Neural cell (in vitro differentiated cells): ENCODE results near the gene ADK.

Source experiments
- EP300 ChIP-seq: fragments of 450-650 bp; conservative IDR thresholded peaks from 2 replicates; pipeline ENCODE4 v1.6.1; 2014; ENCODE audit warnings: antibody characterized with exemption, mild to moderate bottlenecking, moderate library complexity; ENCODE audit not compliant: poor library complexity, severe bottlenecking
- EZH2 ChIP-seq: fragments of 200-600, 300-800 bp; shearing (Covaris generic), sonication (generic); IDR thresholded peaks from 2 replicates; pipeline ENCODE4 v1.6.1; 2014; ENCODE audit warnings: antibody characterized with exemption, low read length, borderline replicate concordance, mild to moderate bottlenecking; ENCODE audit not compliant: insufficient read depth, poor library complexity, severe bottlenecking
- RAD21 ChIP-seq: fragments of 450-650 bp; conservative IDR thresholded peaks from 2 replicates; pipeline ENCODE4 v1.6.1; 2014; ENCODE audit warnings: antibody characterized with exemption, mild to moderate bottlenecking, moderate library complexity
- SMC3 ChIP-seq: fragments of 450-650 bp; conservative IDR thresholded peaks from 2 replicates; pipeline ENCODE4 v1.6.1; 2014; ENCODE audit warnings: antibody characterized with exemption, mild to moderate bottlenecking, moderate library complexity; ENCODE audit not compliant: poor library complexity
- TF ChIP-seq, protein P1 (sequence below): fragments of 450-650 bp; IDR thresholded peaks from 2 replicates; pipeline ENCODE4 v1.5.1; 2014; ENCODE audit warnings: antibody characterized with exemption, mild to moderate bottlenecking, moderate library complexity; ENCODE audit not compliant: poor library complexity, severe bottlenecking
- TF ChIP-seq, protein P2 (sequence below): IDR thresholded peaks from 2 replicates; pipeline ENCODE4 v1.6.1; 2012; ENCODE audit warnings: borderline replicate concordance

DNA sequence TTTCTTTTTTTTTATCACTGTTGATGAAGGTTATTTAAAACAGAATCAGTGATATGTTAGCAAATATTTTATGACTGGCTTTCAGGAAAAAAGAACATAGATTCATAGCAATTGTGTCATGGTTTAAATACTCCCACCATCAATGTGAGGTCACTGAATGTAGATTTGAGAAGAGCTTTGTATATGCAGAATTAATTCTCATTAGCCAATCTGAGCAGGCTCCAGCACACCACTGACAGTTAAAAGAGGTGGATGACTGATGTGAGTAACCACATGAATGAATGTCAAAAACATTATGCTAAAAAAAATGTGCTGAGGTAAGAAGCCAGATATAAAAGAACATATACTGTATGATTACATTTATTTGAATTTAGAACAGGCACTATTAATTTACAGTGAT lies 500.5 kb downstream of the ADK start:
- TF ChIP-seq RAD21 (no peak), EZH2 (no peak), SMC3 (no peak), EP300 (peak; percentile 35)
- TF ChIP-seq, protein P1, sequence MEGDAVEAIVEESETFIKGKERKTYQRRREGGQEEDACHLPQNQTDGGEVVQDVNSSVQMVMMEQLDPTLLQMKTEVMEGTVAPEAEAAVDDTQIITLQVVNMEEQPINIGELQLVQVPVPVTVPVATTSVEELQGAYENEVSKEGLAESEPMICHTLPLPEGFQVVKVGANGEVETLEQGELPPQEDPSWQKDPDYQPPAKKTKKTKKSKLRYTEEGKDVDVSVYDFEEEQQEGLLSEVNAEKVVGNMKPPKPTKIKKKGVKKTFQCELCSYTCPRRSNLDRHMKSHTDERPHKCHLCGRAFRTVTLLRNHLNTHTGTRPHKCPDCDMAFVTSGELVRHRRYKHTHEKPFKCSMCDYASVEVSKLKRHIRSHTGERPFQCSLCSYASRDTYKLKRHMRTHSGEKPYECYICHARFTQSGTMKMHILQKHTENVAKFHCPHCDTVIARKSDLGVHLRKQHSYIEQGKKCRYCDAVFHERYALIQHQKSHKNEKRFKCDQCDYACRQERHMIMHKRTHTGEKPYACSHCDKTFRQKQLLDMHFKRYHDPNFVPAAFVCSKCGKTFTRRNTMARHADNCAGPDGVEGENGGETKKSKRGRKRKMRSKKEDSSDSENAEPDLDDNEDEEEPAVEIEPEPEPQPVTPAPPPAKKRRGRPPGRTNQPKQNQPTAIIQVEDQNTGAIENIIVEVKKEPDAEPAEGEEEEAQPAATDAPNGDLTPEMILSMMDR = no peak
- TF ChIP-seq, protein P2, sequence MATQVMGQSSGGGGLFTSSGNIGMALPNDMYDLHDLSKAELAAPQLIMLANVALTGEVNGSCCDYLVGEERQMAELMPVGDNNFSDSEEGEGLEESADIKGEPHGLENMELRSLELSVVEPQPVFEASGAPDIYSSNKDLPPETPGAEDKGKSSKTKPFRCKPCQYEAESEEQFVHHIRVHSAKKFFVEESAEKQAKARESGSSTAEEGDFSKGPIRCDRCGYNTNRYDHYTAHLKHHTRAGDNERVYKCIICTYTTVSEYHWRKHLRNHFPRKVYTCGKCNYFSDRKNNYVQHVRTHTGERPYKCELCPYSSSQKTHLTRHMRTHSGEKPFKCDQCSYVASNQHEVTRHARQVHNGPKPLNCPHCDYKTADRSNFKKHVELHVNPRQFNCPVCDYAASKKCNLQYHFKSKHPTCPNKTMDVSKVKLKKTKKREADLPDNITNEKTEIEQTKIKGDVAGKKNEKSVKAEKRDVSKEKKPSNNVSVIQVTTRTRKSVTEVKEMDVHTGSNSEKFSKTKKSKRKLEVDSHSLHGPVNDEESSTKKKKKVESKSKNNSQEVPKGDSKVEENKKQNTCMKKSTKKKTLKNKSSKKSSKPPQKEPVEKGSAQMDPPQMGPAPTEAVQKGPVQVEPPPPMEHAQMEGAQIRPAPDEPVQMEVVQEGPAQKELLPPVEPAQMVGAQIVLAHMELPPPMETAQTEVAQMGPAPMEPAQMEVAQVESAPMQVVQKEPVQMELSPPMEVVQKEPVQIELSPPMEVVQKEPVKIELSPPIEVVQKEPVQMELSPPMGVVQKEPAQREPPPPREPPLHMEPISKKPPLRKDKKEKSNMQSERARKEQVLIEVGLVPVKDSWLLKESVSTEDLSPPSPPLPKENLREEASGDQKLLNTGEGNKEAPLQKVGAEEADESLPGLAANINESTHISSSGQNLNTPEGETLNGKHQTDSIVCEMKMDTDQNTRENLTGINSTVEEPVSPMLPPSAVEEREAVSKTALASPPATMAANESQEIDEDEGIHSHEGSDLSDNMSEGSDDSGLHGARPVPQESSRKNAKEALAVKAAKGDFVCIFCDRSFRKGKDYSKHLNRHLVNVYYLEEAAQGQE = no peak
